CD4-positive, alpha-beta T cell treated with Interleukin-17A for 1 hour (primary cell): ENCODE data around the gene PKN2.

ENCODE experiments used
- DNase-seq: peaks from one replicate; pipeline ENCODE4 v3.0.0-alpha.2; 2020

The PKN2 gene

DNA sequence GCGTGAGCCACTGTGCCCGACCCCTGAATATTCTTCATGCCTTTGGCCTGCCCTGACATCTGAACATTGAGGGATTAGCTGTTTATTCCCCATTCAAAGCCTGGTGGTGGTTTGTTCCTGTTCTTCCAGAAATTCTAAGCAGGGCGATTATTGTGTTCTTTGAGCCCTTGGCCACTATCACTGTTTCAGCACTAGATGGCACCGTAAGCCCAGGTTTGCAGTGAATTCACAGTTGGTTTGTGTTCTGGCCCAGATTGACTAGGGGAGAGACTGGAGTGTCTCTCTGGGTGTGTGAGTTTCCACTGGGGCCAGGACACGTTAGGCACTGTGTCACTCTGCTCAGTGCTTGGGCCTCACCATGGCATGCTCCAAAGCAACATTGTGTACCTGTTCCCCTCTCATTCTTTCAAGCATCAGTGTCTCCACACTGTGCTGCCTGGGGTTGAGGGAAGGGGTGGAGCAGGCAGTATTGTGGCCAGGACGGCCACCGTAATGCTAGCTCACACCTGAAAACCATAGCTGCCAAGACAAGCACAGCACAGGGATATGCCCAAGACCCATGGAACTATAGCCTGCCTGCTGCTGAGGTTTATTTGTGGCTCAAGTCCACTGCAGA is 52.7 kb downstream of the PKN2 start:
- peak; percentile 19 for DNase-seq

DNA sequence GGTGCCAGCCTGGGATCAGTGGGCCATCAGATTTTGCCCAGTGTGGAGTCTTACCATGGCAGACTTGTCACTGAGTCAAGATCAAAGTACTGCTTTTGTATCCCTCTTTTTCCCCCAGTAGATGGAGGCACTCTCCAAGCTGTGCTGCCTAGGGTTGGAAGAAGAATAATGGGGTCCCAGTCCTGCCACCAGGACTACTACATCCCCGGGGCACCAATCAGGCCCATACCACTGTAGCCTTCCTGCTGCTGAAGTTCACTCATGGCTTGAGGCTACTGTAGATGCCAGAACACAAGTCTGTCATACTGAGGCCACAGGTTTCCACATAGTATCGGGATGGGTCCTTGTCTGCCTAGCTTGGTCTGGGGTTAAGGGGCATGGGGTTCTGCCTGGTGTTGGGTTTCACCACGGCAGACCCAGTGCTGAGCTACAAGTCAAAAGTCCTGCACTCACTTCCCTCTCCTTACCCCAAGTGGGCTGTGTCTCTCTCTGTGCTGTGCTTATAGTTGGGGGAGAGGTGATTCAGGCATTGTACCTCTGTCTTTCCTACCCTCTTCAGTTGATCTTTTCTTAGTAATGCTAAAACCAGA is 53.4 kb downstream of the PKN2 start:
- no peak for DNase-seq

DNA sequence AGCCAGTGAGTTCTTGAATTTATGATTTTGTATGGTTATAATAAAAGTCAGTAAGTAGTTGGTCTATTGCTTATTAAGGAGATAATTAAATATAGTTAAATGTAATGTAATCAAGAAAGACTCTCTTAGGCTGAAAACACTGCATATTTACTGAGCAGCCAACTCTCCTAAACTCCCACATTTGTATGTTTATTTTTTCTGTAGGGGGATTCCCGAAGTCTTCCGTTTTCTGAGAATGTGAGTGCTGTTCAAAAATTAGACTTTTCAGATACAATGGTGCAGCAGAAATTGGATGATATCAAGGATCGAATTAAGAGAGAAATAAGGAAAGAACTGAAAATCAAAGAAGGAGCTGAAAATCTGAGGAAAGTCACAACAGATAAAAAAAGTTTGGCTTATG is 56.7 kb downstream of the PKN2 start:
- DNase-seq, result no peak

DNA sequence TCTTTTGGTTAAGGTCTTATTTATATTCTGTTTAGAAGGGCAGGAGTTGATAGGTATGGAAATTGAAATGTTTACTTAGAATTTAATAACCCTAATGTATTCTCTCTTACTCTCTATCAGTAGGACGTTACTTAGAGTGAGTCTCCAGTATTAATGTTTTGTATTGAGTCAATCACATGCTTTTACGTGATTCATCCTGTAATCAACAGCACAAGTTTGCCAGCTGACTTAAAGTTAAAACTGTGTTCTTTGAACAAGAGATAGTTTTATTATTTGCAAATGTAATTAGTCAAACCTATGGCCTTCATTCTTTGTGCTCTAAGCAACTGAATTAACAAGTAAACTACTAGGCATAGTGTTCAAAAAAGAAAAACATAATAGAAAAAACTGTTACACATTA is 57.3 kb downstream of the PKN2 start:
- DNase-seq, result no peak

DNA sequence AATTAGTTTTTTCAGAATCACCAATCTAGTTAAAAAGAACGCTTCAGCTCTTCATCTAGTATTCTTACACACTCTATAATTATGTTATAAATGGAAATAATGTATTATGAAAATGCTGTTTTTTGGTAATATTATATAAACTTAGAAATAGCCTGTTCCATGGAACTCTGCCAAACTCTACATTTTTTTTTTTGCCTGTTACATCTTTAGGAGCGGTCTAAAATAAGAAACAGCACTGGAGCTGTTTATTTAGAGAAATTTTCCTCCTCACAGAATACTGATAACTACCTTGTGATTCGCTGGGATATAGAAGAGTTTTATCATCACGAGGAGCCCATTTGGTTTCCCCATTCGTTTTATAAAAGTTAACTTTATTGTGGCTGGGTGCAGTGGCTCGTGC is 58.5 kb downstream of the PKN2 start:
- DNase-seq, result no peak

DNA sequence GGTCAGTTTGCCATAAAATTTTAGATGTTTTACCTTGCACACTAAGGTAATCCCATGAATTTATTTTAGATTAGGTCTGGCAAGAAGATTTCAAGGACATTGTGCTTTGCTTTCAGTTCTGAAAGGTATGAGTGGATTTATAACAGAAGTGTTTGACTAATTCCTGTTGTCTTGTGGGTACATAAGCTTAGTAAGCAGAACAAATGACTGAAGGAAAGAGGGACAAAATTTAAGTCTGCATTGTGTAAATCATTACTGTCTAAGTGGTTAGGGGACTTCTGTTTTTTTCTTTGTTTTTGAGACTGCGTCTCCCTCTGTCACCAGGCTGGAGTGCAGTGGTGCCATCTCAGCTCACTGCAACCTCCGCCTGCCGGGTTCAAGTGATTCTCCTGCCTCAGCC is 60.1 kb downstream of the PKN2 start:
- DNase-seq, result no peak

DNA sequence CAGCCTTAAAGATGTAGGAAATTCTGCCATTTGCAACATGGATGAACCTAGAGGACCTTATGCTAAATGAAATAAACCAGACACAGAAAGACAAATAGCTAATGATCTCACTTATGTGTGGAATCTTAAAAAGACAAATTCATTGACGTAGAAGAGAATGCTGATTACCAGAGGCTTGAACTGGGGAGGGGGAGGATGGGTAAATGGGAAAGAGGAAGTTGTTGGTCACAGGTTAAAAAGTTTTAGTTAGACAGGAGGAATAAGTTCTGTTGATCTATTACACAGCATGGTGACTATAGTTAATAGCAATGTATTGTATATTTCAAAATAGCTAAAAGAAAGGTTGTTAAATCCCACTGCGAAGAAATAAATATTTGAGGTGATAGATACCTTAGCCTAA is 62.8 kb downstream of the PKN2 start:
- DNase-seq, result no peak

DNA sequence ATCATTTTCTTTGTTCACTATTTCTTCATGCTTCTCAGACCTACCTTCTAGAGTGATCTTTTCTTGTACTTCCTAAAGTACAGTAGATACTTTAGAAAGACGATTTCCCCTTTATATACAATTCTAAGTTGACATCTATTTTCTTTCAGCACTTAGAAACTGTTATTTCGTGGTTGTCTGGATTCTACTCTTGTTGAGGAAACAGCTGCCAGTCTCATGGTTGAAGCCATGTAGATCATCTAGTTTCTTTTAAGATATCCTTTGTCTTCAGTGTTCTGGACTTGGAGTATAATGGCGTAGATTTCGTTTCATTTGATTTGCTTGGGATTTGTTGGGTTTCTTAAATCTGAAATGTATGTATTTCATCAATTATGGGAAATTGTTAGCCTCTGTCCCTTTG is 67.6 kb downstream of the PKN2 start:
- no peak for DNase-seq

DNA sequence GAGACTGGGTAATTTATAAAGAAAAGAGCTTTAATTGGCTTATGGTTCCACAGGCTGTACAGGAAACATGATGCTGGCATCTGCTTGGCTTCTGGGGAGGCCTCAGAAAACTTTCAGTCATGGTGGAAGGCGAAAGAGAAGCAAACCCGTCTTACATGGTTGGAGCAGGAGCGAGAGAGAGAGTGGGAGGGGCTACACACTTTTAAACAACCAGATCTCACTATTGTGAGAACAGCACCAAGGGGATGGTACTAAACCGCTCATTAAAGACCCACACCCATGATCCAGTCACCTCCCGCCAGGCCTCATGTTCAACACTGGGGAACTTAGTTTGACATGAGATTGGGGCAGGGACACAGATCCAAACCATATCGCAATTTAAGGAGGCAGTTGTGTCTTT is 69.4 kb downstream of the PKN2 start:
- DNase-seq, result no peak

DNA sequence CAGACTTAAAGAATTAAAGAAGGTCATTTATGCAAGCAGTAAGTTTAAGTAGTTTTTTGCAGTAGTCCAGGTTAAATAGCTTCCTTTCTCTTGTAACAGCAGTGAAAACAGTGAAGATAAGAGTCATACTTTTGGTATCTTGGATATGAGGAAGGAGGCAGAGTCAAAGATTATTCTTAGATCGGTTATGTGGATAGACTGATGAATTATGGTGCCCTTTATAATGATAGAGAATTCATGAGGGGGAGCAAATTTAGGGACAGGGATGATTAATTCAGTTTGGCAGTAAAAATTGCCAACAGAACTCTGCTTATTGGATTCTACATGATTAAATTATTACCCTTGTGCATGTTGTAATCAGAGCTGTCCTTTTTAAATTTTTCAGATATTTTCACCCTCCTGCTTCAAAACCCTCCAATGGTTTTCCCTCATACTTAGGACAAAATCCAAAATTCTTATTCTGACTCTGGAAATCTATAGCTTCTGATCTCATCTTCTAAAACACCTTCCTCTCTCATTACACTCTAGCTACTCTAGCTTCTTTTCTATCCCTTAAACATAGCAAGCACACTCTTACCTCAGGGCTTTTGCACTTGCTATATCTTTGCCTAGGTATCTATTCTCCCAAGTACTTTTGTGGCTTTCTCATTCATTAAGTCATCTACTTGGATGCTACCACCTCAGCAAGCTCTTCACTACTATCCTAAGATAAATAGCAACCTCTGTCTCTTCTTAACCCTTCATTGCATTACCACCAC is 79.8 kb downstream of the PKN2 start:
- no peak for DNase-seq

DNA sequence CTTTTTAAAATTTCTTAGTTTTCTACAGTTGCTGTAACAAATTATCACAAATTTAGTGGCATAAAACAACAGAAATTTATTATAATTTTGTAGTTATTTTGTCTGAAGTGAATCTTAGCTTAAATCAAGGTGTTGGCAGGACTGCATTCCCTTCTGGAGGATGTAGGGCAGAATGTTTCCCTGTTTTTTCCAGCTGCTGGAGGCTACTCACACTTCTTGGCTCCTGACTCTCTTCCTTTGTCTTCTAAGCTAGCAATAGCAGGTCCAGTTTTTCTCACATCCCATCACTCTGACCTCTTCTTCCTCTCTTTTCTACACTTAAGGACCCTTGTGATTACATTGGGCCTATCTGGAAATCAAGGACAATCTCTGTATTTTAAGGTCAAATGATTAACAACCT is 84.1 kb downstream of the PKN2 start:
- no peak for DNase-seq

DNA sequence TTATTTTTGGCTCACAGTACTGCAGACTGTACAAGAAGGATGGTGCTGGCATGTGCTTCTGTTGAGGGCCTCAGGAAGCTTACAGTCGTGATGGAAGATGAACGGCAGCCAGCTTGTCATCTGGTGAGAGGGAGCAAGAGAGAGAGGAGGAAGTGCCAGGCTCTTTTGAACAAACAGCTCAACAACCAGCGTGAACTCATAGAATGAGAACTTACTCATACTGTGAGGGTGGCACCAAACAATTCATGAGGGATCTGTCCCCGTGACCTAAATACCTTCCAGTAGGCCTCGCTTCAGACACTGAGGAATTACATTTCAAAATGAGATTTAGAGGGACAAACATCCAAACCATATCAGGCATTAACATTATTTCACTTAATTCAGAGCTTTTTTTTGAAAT is 84.7 kb downstream of the PKN2 start:
- DNase-seq, result no peak

DNA sequence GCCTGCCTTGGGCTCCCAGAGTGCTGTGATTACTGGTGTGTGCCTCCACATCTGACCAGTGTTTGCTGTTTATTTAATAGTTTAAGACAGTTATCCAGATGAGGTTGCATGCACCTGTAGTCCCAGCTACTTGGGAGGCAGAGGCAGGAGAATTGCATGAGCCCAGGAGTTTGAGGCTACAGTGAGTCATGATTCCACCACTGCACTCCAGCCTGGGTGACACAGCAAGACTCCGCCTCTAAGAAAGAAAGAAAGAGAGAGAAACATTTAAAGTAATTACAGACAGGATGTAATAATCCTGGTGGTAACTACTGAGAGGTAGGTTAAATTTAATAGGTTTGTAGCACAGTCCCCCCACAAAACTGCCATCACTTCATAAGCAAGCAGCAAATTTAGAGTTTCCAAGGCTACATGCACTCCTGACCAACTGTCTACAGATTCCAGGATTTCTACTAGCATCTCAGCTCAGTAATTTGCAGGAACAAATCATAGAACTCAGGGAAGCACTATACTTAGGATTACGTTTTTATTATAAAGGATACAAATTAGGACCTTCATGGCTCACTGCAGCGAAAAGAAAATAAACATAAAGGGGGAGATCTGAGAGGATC is 89.6 kb downstream of the PKN2 start:
- DNase-seq, result no peak

DNA sequence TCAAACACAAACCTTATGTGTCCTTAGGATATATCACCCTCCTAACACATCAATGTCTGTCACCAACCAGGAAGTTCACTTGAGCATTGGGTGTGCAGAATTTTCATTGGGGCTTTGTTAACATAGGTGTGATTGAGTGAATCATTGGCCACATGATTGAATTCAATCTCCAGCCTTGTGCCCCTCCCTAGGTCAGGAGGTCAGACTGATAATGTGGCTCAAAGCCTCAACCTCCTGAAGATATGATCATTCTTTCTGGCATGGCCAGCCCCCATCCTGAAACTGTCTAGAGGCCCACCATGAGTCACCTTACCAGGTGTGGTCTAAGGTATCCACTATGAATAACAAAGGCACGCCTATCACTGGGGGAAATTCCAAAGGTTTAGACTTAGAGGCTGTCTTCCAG is 90.1 kb downstream of the PKN2 start:
- no peak for DNase-seq

DNA sequence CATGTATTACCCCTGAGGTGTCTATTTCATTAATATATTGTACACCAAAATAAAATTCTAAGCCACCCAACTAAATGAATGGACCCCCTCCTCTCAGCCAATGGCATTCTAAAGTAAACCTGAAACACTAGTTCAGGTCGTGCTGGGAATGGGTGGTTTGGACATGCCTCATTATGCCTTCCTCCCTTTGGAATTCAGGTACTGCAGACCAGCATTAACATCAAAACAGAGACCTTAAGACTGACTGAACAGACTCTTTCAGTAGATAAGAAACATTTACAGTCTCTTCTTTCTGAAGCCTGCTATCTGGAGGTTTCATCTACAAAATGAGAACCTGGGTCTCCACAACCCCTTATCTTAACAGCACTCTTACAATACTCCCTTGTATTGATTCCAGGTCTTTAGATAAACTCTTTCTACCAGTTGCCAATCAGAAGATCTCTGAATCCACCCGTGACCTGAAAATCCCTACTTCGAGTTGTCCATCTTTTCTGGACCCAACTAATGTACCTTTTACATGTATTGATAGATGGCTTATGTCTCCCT is 93.6 kb downstream of the PKN2 start:
- DNase-seq, result no peak

DNA sequence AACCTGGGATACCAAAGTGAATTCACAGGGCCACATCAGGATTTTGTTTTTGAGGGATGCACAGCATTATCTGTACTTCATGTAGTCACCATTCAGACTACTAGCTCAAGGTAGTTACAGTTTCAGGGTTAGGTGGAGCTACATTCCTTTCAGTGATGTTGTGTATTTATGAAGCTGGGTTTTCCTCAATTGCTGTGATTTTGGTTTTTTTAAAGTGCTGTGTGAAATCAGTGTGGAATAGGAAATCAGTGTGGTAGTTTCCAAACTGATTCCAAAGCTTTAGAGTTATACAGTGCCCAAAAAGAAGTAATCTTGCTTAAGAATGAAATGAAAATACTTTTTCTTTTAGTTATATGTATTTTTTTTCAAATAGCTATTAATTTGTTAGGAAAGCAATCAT is 95.8 kb downstream of the PKN2 start:
- no peak for DNase-seq

DNA sequence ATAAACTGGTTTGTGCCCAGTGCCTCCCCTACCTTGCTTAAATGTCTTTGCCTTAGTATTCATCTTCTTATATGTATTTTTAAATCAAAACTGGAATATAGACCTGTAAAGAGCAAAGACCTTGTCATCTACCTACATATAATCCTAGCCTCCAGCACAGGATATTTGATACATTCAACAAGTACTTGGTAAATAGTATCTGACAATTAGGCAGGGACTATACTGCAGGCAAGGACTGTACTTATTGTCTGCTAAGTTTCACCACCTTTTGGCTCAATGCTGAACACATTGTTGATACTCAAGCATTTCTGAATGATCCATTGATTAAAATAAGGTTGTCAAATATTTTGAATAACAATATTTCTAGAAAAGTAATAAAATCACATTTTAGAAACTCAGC is 96.4 kb downstream of the PKN2 start:
- no peak for DNase-seq

DNA sequence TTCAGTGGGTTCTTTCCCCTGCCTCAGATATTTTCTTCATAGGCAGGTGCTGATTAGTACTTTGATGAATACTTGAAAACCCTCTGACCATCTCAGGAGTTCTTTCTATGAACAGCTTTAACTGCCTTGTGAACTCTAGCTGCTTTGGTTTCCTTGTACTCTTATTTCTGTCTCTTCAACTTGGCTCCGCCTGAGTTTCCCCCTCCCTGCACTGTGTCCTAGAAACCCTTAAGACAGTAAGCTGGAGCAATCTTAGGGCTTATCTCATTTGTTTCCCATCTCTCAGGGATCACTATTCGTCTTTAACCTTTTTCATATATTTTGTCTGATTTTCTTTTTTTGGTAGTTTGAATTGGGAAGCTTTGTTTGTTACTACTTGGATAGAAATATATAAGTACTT is 99.1 kb downstream of the PKN2 start:
- no peak for DNase-seq

DNA sequence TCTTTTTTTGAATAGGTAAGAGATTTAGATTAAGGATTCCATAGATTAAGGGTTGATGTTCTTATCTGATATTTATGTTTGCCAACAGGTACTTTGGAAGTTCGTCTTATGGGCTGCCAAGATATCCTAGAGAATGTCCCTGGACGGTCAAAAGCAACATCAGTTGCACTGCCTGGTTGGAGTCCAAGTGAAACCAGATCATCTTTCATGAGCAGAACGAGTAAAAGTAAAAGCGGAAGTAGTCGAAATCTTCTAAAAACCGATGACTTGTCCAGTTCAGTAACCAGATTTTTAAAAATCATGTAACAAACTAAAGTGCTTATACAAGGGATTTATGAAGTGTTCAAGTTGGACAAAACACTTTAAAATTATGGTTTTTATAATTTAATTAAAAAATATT is 100.5 kb downstream of the PKN2 start:
- no peak for DNase-seq

DNA sequence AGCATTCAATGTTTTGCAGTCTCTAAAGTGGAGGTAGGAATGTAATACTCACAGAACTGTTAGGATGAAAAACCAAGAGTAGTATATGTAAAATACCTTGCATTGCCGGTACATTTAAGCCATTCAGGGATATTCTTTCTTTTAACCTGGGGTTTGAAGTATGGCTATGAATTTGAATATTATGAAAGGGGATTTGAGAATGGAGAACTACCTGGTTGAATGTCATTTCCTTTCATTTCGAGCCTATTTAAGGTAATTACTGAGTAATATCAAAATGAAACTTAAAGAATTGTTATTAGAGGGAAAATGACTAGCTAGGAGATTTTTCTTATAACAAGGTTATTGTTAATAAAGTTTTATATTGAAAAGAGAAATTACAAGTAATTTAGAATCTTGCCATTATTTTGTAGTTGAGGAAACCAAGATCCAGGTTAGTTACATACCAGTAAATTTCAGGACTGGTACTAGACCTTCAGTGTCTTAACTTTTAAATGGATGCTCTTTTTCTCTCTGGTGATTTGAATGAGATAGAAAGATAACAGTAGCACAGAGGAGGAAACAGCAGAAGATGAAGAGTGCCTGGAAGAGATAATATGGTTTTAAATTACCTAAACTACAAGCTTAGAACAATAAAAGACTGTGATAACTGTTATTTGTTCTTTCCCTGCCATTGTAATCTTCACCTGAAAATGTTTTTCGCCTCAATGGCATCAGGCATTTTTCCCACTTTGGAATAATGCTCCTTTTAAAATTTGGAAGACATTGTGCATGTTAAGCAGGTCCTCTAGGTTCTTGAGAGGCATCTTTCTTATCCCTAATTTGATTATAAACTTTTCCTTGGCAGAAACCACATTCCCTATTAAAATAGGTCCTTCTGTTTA is 103.2 kb downstream of the PKN2 start:
- DNase-seq, result no peak

DNA sequence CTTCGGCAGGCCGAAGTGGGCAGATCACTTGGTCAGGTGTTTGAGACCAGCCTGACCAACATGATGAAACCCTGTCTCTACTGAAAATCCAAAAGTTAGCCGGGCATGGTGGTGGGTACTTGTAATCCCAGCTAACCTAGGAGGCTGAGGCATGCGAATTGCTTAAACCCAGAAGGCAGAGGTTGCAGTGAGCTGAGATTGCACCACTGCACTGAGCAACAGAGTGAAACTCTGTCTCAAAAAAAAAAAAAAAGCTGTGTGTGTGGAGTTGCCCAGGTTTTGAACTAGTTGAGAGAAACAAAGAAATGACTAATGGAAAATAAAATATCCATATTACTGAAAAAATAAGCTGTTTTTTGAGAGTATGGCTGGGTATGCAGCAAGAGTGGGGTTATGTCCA is 107.1 kb downstream of the PKN2 start:
- DNase-seq, result no peak

DNA sequence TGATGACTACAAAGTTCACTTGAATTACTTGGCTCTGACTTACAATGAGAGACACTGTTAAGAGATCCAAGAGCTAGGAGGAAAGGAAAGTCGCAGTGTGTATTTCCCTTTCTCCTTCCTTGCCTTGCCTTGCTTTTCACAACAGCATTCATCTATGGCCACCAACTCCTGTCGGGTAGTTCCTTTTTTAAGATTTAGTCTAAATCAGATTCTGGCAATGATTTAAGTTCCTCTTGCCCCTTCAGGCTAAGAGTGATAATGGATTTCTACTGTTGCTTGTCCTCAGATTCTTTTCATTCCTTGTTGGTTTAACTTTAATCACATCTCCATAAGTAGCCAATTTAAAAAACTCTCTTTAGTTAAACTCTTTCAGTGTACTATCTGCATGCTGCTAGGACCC is 115.4 kb downstream of the PKN2 start:
- DNase-seq, result no peak
